Neural crest cell (in vitro differentiated cells): ENCODE data around the gene IL18RAP. TPM values are rescaled to one million over a fixed set of nuclear protein-coding genes. Genes with fewer than 3 reads are reported as not detected.

Experiments used
- DNase-seq: peaks from one replicate; pipeline ENCODE4 v3.0.0; 2021; ENCODE audit warnings: low read depth, mixed read lengths, low spot score
- H3K27ac Mint-ChIP-seq: one replicate; pipeline ENCODE4 v1.8.0; 2021; ENCODE audit warnings: mild to moderate bottlenecking, mixed read lengths; ENCODE audit not compliant: unreplicated experiment
- H3K27me3 Mint-ChIP-seq: 2 replicates; pipeline ENCODE4 v1.8.0; 2021; ENCODE audit warnings: low read depth, mild to moderate bottlenecking, mixed read lengths
- H3K36me3 Mint-ChIP-seq: 2 replicates; pipeline ENCODE4 v1.8.0; 2021; ENCODE audit warnings: low read depth, mild to moderate bottlenecking, mixed read lengths
- H3K4me1 Mint-ChIP-seq: 2 replicates; pipeline ENCODE4 v1.8.0; 2021; ENCODE audit warnings: mixed read lengths
- H3K4me3 Mint-ChIP-seq: one replicate; pipeline ENCODE4 v1.8.0; 2021; ENCODE audit warnings: mild to moderate bottlenecking, mixed read lengths
- H3K9me3 Mint-ChIP-seq: 2 replicates; pipeline ENCODE4 v1.8.0; 2021; ENCODE audit warnings: mixed read lengths
- total RNA-seq: library from RNA; stranded (reverse); gene quantifications from 2 replicates; pipeline ENCODE4 v1.2.1, GENCODE V29; 2021
- TF ChIP-seq, protein P1 (sequence below): fragments of 200-600 bp; sonication (generic); conservative IDR thresholded peaks from 2 replicates; pipeline ENCODE4 v1.5.0; 2021; ENCODE audit warnings: antibody characterized with exemption, mild to moderate bottlenecking

The IL18RAP gene
- total RNA-seq, 1 donor from 2014 or later = not detected

- no peak overlapping the region for H3K4me3 Mint-ChIP-seq
- H3K4me1 Mint-ChIP-seq = no peaks in the 10 kb centered on the region
- peaks cover 3% of the 10 kb centered on the region for H3K27me3 Mint-ChIP-seq
- H3K36me3 Mint-ChIP-seq = no peaks in the 10 kb centered on the region
- TF ChIP-seq, protein P1, sequence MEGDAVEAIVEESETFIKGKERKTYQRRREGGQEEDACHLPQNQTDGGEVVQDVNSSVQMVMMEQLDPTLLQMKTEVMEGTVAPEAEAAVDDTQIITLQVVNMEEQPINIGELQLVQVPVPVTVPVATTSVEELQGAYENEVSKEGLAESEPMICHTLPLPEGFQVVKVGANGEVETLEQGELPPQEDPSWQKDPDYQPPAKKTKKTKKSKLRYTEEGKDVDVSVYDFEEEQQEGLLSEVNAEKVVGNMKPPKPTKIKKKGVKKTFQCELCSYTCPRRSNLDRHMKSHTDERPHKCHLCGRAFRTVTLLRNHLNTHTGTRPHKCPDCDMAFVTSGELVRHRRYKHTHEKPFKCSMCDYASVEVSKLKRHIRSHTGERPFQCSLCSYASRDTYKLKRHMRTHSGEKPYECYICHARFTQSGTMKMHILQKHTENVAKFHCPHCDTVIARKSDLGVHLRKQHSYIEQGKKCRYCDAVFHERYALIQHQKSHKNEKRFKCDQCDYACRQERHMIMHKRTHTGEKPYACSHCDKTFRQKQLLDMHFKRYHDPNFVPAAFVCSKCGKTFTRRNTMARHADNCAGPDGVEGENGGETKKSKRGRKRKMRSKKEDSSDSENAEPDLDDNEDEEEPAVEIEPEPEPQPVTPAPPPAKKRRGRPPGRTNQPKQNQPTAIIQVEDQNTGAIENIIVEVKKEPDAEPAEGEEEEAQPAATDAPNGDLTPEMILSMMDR = no peak
- no peak overlapping the region for H3K27ac Mint-ChIP-seq
- DNase-seq = no peak
- H3K9me3 Mint-ChIP-seq = peaks cover 2% of the 10 kb centered on the region
These were observed 57.6 kb downstream of the IL18RAP start for GRCh38 chr2:102480285-102481195.

- no peak overlapping the region for H3K27ac Mint-ChIP-seq
- peaks cover 3% of the 10 kb centered on the region for H3K27me3 Mint-ChIP-seq
- TF ChIP-seq, protein P1 = no peak
- H3K36me3 Mint-ChIP-seq = no peaks in the 10 kb centered on the region
- no peaks in the 10 kb centered on the region for H3K4me1 Mint-ChIP-seq
- H3K9me3 Mint-ChIP-seq = peaks cover 2% of the 10 kb centered on the region
- H3K4me3 Mint-ChIP-seq = no peak overlapping the region
- no peak for DNase-seq
These were observed 59.0 kb downstream of the IL18RAP start for GRCh38 chr2:102481931-102482330.

DNA sequence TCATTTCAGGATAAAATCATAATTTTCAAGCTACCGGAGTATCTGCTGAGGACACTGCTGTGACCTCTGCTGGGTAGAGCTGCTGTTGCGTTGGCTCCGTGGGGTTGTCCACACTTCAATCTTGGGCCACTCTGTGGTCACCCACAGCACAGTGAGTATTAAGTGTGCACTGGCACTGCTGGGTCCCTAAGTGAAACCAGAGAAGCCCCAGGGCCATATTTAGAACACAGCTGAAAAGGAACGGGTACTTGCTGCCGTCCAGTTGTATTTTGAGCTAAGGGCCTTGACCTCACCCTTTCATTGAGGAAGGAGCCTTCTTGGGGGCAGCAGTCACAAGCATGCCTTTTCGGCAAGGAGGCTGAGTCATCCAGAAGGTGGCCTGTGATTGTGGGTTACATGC is 60.1 kb downstream of the IL18RAP start:
- Mint-ChIP-seq H3K4me1 (no peaks in the 10 kb centered on the region), H3K4me3 (no peak overlapping the region), H3K27me3 (no peaks in the 10 kb centered on the region), H3K27ac (no peak overlapping the region), H3K36me3 (no peaks in the 10 kb centered on the region), H3K9me3 (no peaks in the 10 kb centered on the region)
- TF ChIP-seq, protein P1 = no peak
- no peak for DNase-seq

- H3K9me3 Mint-ChIP-seq = no peaks in the 10 kb centered on the region
- no peaks in the 10 kb centered on the region for H3K27me3 Mint-ChIP-seq
- H3K4me1 Mint-ChIP-seq = no peaks in the 10 kb centered on the region
- no peaks in the 10 kb centered on the region for H3K36me3 Mint-ChIP-seq
- H3K4me3 Mint-ChIP-seq = no peak overlapping the region
- TF ChIP-seq, protein P1 = no peak
- no peak overlapping the region for H3K27ac Mint-ChIP-seq
- DNase-seq = no peak
These were observed 61.5 kb downstream of the IL18RAP start for GRCh38 chr2:102484310-102485061.

- H3K9me3 Mint-ChIP-seq = no peaks in the 10 kb centered on the region
- TF ChIP-seq, protein P1 = no peak
- H3K36me3 Mint-ChIP-seq = no peaks in the 10 kb centered on the region
- no peaks in the 10 kb centered on the region for H3K4me1 Mint-ChIP-seq
- no peaks in the 10 kb centered on the region for H3K27me3 Mint-ChIP-seq
- H3K4me3 Mint-ChIP-seq = no peak overlapping the region
- H3K27ac Mint-ChIP-seq = no peak overlapping the region
- DNase-seq = no peak
These were observed 62.3 kb downstream of the IL18RAP start for GRCh38 chr2:102485147-102485785.
